ENCODE data around the gene MTHFD1L. TPM values are rescaled to one million over a fixed set of nuclear protein-coding genes. Genes with fewer than 3 reads are reported as not detected.

Gene MTHFD1L
- total and polyA plus RNA-seq, 9 of the 15 experiments (the other 6 are each of a cell fraction or from before 2014, with no cell fraction given) = 20.9 to 128 (median 61.0) TPM

DNA sequence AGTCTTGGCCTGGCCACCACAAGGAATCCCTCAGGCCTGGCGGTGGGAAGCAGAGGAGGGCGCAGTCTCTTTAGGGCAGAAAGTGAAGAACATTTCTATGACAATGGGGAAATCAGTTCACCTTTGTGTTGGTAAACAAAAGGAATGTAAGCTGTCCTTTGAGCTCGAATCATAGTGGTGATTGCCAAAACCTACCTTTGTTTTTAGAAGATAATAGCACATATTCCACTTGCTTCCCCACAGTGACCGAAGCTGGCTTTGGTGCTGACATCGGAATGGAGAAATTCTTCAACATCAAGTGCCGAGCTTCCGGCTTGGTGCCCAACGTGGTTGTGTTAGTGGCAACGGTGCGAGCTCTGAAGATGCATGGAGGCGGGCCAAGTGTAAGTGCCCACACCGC lies 144.1 kb downstream of the MTHFD1L start (continued):
- TF ChIP-seq, protein P1, sequence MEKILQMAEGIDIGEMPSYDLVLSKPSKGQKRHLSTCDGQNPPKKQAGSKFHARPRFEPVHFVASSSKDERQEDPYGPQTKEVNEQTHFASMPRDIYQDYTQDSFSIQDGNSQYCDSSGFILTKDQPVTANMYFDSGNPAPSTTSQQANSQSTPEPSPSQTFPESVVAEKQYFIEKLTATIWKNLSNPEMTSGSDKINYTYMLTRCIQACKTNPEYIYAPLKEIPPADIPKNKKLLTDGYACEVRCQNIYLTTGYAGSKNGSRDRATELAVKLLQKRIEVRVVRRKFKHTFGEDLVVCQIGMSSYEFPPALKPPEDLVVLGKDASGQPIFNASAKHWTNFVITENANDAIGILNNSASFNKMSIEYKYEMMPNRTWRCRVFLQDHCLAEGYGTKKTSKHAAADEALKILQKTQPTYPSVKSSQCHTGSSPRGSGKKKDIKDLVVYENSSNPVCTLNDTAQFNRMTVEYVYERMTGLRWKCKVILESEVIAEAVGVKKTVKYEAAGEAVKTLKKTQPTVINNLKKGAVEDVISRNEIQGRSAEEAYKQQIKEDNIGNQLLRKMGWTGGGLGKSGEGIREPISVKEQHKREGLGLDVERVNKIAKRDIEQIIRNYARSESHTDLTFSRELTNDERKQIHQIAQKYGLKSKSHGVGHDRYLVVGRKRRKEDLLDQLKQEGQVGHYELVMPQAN (IDR thresholded peaks at IDR 0.05; ENCODE audit: borderline replicate concordance) = no peak
- no peak for TF ChIP-seq ZNF274 (IDR thresholded peaks at IDR 0.05; ENCODE audit: borderline replicate concordance, low read depth, low read length)
- TF ChIP-seq, protein P2, sequence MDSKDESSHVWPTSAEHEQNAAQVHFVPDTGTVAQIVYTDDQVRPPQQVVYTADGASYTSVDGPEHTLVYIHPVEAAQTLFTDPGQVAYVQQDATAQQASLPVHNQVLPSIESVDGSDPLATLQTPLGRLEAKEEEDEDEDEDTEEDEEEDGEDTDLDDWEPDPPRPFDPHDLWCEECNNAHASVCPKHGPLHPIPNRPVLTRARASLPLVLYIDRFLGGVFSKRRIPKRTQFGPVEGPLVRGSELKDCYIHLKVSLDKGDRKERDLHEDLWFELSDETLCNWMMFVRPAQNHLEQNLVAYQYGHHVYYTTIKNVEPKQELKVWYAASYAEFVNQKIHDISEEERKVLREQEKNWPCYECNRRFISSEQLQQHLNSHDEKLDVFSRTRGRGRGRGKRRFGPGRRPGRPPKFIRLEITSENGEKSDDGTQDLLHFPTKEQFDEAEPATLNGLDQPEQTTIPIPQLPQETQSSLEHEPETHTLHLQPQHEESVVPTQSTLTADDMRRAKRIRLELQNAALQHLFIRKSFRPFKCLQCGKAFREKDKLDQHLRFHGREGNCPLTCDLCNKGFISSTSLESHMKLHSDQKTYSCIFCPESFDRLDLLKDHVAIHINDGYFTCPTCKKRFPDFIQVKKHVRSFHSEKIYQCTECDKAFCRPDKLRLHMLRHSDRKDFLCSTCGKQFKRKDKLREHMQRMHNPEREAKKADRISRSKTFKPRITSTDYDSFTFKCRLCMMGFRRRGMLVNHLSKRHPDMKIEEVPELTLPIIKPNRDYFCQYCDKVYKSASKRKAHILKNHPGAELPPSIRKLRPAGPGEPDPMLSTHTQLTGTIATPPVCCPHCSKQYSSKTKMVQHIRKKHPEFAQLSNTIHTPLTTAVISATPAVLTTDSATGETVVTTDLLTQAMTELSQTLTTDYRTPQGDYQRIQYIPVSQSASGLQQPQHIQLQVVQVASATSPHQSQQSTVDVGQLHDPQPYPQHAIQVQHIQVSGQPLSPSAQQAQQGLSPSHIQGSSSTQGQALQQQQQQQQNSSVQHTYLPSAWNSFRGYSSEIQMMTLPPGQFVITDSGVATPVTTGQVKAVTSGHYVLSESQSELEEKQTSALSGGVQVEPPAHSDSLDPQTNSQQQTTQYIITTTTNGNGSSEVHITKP (IDR thresholded peaks at IDR 0.05; ENCODE audit: partially characterized antibody) = no peak
- TF ChIP-seq KAT7 (CRISPR knock-in tag; IDR thresholded peaks at IDR 0.05; ENCODE audit: borderline replicate concordance) = no peak
- TF ChIP-seq TARDBP (IDR thresholded peaks at IDR 0.05) = no peak
- no peak for TF ChIP-seq ZBTB12 (CRISPR knock-in tag; IDR thresholded peaks at IDR 0.05)
- no peak for TF ChIP-seq PCBP2 (IDR thresholded peaks at IDR 0.05; ENCODE audit: low read depth, low read length, poor library complexity, severe bottlenecking)
- no peak for TF ChIP-seq SAFB2 (IDR thresholded peaks at IDR 0.05; ENCODE audit: borderline replicate concordance, low read depth, low read length, severe bottlenecking)
- no peak for TF ChIP-seq KLF1 (tag; IDR thresholded peaks at IDR 0.05)
- TF ChIP-seq DNMT1 (IDR thresholded peaks at IDR 0.05) = no peak
- no peak for TF ChIP-seq HLTF (IDR thresholded peaks at IDR 0.05)
- no peak for TF ChIP-seq PHB2 (IDR thresholded peaks at IDR 0.05; ENCODE audit: low read depth)
- no peak for TF ChIP-seq HNRNPH1 (optimal IDR thresholded peaks at IDR 0.05; ENCODE audit: low read depth, low read length)
- no peak for TF ChIP-seq TAF1 (IDR thresholded peaks at IDR 0.05; ENCODE audit: control insufficient read depth, extremely low read depth, insufficient read depth, low read length, severe bottlenecking)

Data from K562 (cell line).